Keratinocyte (primary cell): ENCODE data around the gene FNDC3A. TPM values are rescaled to one million over a fixed set of nuclear protein-coding genes. Genes with fewer than 3 reads are reported as not detected.

Experiments used
- DNase-seq: peaks from one replicate; pipeline ENCODE4 v3.0.0-alpha.2; 2011; ENCODE audit warnings: low read depth, missing footprints, low spot score
- FAIRE-seq: peaks from 2 replicates; lab custom pipeline; 2011; peaks lifted over from hg19 to GRCh38; lab: Jason Lieb, UNC
- H2AFZ ChIP-seq: 2 replicates; pipeline ENCODE4 v1.6.0; 2012; ENCODE audit warnings: low read length, control low read depth, inconsistent platforms; ENCODE audit not compliant: control insufficient read depth
- H3K27ac ChIP-seq: 2 replicates; pipeline ENCODE4 v1.5.1; 2011; ENCODE audit warnings: low read length; ENCODE audit not compliant: control insufficient read depth, insufficient read depth
- H3K27me3 ChIP-seq: 3 replicates; pipeline ENCODE4 v1.6.0; 2011; ENCODE audit warnings: low read length; ENCODE audit not compliant: control insufficient read depth, insufficient read depth; ENCODE audit errors: extremely low read depth
- H3K36me3 ChIP-seq, 2 experiments: 2 replicates in 1 of 2; 3 replicates in 1 of 2; pipeline ENCODE4 v1.5.1; 2011; ENCODE audit warnings: low read length in 2 of 2, mild to moderate bottlenecking in 1 of 2; ENCODE audit not compliant: control insufficient read depth in 2 of 2, insufficient read depth in 2 of 2; ENCODE audit errors: extremely low read depth in 1 of 2
- H3K4me1 ChIP-seq: 3 replicates; pipeline ENCODE4 v1.5.1; 2011; ENCODE audit warnings: low read length; ENCODE audit not compliant: control insufficient read depth, insufficient read depth; ENCODE audit errors: extremely low read depth
- H3K4me2 ChIP-seq: 3 replicates; pipeline ENCODE4 v1.6.0; 2011; ENCODE audit warnings: low read depth, low read length; ENCODE audit not compliant: control insufficient read depth, insufficient read depth; ENCODE audit errors: extremely low read depth
- H3K4me3 ChIP-seq, 3 experiments: fragments of 200-600 bp in 1 of 3; sonication (generic) in 1 of 3; 2 replicates in 2 of 3; 3 replicates in 1 of 3; pipeline ENCODE4 v1.5.1; 2011 to 2016; ENCODE audit warnings: low read length in 3 of 3, mild to moderate bottlenecking in 3 of 3, control low read depth in 2 of 3, inconsistent platforms in 1 of 3, low read depth in 1 of 3, mixed read lengths in 1 of 3, mixed run types in 1 of 3, moderate library complexity in 1 of 3; ENCODE audit not compliant: control insufficient read depth in 2 of 3, insufficient read depth in 2 of 3; ENCODE audit errors: extremely low read depth in 1 of 3
- H3K79me2 ChIP-seq: 2 replicates; pipeline ENCODE4 v1.6.0; 2012; ENCODE audit warnings: low read length; ENCODE audit not compliant: control insufficient read depth, insufficient read depth
- H3K9ac ChIP-seq: 3 replicates; pipeline ENCODE4 v1.6.0; 2011; ENCODE audit warnings: low read length; ENCODE audit not compliant: control insufficient read depth, insufficient read depth; ENCODE audit errors: extremely low read depth
- H3K9me1 ChIP-seq: 3 replicates; pipeline ENCODE4 v1.6.0; 2011; ENCODE audit warnings: low read length; ENCODE audit not compliant: control insufficient read depth, insufficient read depth; ENCODE audit errors: extremely low read depth
- H3K9me3 ChIP-seq: 2 replicates; pipeline ENCODE4 v1.5.1; 2012; ENCODE audit warnings: low read depth, low read length; ENCODE audit not compliant: control insufficient read depth
- H4K20me1 ChIP-seq: 3 replicates; pipeline ENCODE4 v1.6.0; 2011; ENCODE audit warnings: low read length; ENCODE audit not compliant: control insufficient read depth, insufficient read depth; ENCODE audit errors: extremely low read depth
- EZH2 ChIP-seq: IDR thresholded peaks from one replicate; pipeline ENCODE4 v1.6.1; 2012; ENCODE audit warnings: inconsistent platforms, mild to moderate bottlenecking, low read length, moderate library complexity
- dilution Hi-C: fragments of 300-500 bp; cut with MboI; formaldehyde crosslinking; loops from one replicate; pipeline ENCODE4 v1.7.0; 2020; ENCODE audit warnings: low sequenced_read_pairs; ENCODE audit not compliant: extremely low pct_ligation_motif_present
- polyA plus RNA-seq, 5 experiments: library from polyadenylated mRNA; depleted of rRNA in 3 of 5; stranded (reverse) in 3 of 5; stranded (forward) in 1 of 5; unstranded in 1 of 5; fragments of >200 nt; gene quantifications; 1 replicate in 1 of 5; 2 replicates in 3 of 5; 3 replicates in 1 of 5; pipeline versions ENCODE4 v1.2.1 to v1.2.3, GENCODE V29; 2011 to 2012; ENCODE audit warnings: missing spikeins in 2 of 5, low read depth in 1 of 5, low replicate concordance in 1 of 5
- TF ChIP-seq, protein P1 (sequence below), 3 experiments: IDR thresholded peaks in 1 of 3; conservative IDR thresholded peaks in 1 of 3; optimal IDR thresholded peaks in 1 of 3; 2 replicates in 2 of 3; 3 replicates in 1 of 3; pipeline versions ENCODE3 to v1.5.1; 2011; ENCODE audit warnings: low read length in 3 of 3, mild to moderate bottlenecking in 3 of 3, moderate library complexity in 2 of 3, control low read depth in 1 of 3, inconsistent platforms in 1 of 3; ENCODE audit not compliant: insufficient read depth in 2 of 3; ENCODE audit errors: extremely low read depth in 1 of 3

FNDC3A gene
- polyA plus RNA-seq, 1 donor (not counting 4 experiments of a cell fraction or from before 2014, with no cell fraction given) = 28.4 TPM

DNA sequence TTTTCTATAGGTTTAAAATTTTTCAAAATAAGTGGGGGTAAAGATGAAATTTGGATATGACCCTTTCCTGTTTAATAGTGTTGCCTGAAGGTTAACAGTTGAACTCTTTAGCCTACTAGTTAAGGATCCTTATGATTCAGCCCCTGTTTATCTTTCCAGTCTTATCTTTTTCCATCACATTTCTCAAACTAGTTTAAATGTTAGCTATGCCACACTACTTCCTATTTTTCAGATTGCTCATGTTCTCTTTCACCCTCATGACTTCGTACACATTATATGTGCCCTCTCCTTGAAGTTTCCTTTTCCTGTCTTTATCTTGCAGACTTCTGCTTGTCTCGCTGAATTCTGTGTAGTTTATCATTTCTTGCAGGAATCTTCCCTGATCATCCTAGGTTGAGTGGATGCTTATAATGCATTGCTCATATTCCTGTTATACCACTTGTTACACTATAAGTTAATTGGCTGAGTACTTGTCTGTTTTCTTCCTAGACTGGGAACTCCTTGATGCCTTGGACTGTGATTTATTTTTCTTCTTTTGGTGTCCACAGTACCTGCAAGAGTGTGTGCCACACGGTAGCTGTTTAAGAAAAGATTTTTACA, 86.7 kb downstream of the FNDC3A start:
- no peak overlapping the region for H3K9ac ChIP-seq
- H3K27me3 ChIP-seq = no peaks in the 10 kb centered on the region
- no peaks in the 10 kb centered on the region for H3K9me3 ChIP-seq
- peak; percentile 69 for FAIRE-seq
- H3K4me2 ChIP-seq = peak overlapping the region; percentile 11
- TF ChIP-seq, protein P1, sequence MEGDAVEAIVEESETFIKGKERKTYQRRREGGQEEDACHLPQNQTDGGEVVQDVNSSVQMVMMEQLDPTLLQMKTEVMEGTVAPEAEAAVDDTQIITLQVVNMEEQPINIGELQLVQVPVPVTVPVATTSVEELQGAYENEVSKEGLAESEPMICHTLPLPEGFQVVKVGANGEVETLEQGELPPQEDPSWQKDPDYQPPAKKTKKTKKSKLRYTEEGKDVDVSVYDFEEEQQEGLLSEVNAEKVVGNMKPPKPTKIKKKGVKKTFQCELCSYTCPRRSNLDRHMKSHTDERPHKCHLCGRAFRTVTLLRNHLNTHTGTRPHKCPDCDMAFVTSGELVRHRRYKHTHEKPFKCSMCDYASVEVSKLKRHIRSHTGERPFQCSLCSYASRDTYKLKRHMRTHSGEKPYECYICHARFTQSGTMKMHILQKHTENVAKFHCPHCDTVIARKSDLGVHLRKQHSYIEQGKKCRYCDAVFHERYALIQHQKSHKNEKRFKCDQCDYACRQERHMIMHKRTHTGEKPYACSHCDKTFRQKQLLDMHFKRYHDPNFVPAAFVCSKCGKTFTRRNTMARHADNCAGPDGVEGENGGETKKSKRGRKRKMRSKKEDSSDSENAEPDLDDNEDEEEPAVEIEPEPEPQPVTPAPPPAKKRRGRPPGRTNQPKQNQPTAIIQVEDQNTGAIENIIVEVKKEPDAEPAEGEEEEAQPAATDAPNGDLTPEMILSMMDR (optimal IDR thresholded peaks at IDR 0.05 in 1 of 3, IDR thresholded peaks at IDR 0.05 in 1 of 3, conservative IDR thresholded peaks at IDR 0.05 in 1 of 3; ENCODE audit: extremely low read depth in 1 of 3, insufficient read depth in 2 of 3, low read length in 3 of 3) = no peak
- TF ChIP-seq EZH2 = no peak
- H2AFZ ChIP-seq = no peak overlapping the region
- no peaks in the 10 kb centered on the region for H3K9me1 ChIP-seq
- no peaks in the 10 kb centered on the region for H3K36me3 ChIP-seq
- no peaks in the 10 kb centered on the region for H4K20me1 ChIP-seq
- no peak for DNase-seq
- dilution Hi-C loops = no loop called here
- H3K4me1 ChIP-seq = peaks cover 24% of the 10 kb centered on the region
- no peak overlapping the region for H3K4me3 ChIP-seq
- H3K79me2 ChIP-seq = no peaks in the 10 kb centered on the region
- H3K27ac ChIP-seq = peak overlapping the region; percentile 55

DNA sequence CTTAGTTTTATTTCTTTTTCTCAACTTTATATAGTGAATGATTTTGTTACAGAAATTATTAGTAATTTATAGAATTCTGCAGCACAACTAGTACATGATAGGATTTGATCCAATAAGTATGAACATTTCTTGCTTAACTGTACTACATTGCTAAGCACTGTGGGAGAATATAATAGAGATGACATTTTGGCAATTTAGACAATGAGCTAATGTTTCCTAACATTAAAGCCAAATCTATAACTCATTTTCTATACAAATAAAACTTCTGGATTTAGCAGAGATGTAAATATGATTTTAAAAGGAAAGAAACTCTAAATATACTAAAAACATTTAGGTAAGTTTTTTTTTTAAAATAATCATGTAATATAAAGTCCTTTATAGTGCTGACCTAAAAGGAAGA, 87.3 kb downstream of the FNDC3A start:
- Histone ChIP-seq H3K9ac (no peak overlapping the region), H2AFZ (no peak overlapping the region), H3K36me3 (no peaks in the 10 kb centered on the region), H3K9me3 (no peaks in the 10 kb centered on the region), H3K4me2 (peak overlapping the region; percentile 70), H3K4me3 (peak overlapping the region in 1 of 3 experiments; percentile 24), H3K27me3 (no peaks in the 10 kb centered on the region), H3K79me2 (no peaks in the 10 kb centered on the region), H3K27ac (peak overlapping the region; percentile 55), H3K9me1 (no peaks in the 10 kb centered on the region), H4K20me1 (no peaks in the 10 kb centered on the region), H3K4me1 (peaks cover 24% of the 10 kb centered on the region)
- dilution Hi-C loops = no loop called here
- no peak for FAIRE-seq
- TF ChIP-seq, protein P1 (optimal IDR thresholded peaks at IDR 0.05 in 1 of 3, IDR thresholded peaks at IDR 0.05 in 1 of 3, conservative IDR thresholded peaks at IDR 0.05 in 1 of 3; ENCODE audit: extremely low read depth in 1 of 3, insufficient read depth in 2 of 3, low read length in 3 of 3) = no peak
- no peak for TF ChIP-seq EZH2
- no peak for DNase-seq
